NCI-H146 treated with DMSO at 0.1 percent for 48 hours (cell line): ENCODE results near the gene TAL1.
"Not testable (repeated sequence)": the region's sequence is repeated elsewhere in the genome, so short reads cannot be mapped to it uniquely, and the experiment has no call there.

Experiments
- DNase-seq: peaks from one replicate; lab custom pipeline; 2025; ENCODE audit not compliant: unreplicated experiment; lab: John Stamatoyannopoulos, UW

The TAL1 gene

GRCh38 chr1:47232187-47232874 lies at the start of gene TAL1:
TAL1 (minus strand) TSS chr1:47232225; CDS start chr1:47225888, 6,337 bp downstream.
- no peak for DNase-seq

- no peak for DNase-seq
These were observed 48.1 kb upstream of the TAL1 start for GRCh38 chr1:47280142-47280541.

GRCh38 chr1:47276850-47277249 lies 44.8 kb upstream of the TAL1 start:
- DNase-seq, result no peak

- not testable (repeated sequence) for DNase-seq
These were observed 43.8 kb upstream of the TAL1 start for GRCh38 chr1:47275811-47276210.

- DNase-seq, result not testable (repeated sequence)
These were observed 33.5 kb upstream of the TAL1 start for GRCh38 chr1:47265529-47265928.

- DNase-seq, result peak; percentile 0
These were observed 30.9 kb upstream of the TAL1 start for GRCh38 chr1:47262787-47263413.

- DNase-seq, result no peak
These were observed 25.2 kb upstream of the TAL1 start for GRCh38 chr1:47257224-47257623.

GRCh38 chr1:47252795-47253194 lies 20.8 kb upstream of the TAL1 start:
- DNase-seq, result no peak

- no peak for DNase-seq
These were observed 20.3 kb upstream of the TAL1 start for GRCh38 chr1:47252369-47252768.

- no peak for DNase-seq
These were observed 17.7 kb upstream of the TAL1 start for GRCh38 chr1:47249755-47250154.

GRCh38 chr1:47244339-47244862 lies 12.4 kb upstream of the TAL1 start:
- no peak for DNase-seq

GRCh38 chr1:47243910-47244309 lies 11.9 kb upstream of the TAL1 start:
- DNase-seq, result no peak

- DNase-seq, result no peak
These were observed 9.4 kb upstream of the TAL1 start for GRCh38 chr1:47241114-47242113.

- no peak for DNase-seq
These were observed 7.0 kb upstream of the TAL1 start for GRCh38 chr1:47238935-47239592.

- DNase-seq, result no peak
These were observed 3.8 kb upstream of the TAL1 start for GRCh38 chr1:47235806-47236205.

- DNase-seq, result no peak
These were observed 3.2 kb upstream of the TAL1 start for GRCh38 chr1:47235241-47235681.

- no peak for DNase-seq
These were observed 1.2 kb upstream of the TAL1 start for GRCh38 chr1:47233186-47233585.

- no peak for DNase-seq
These were observed 481 bp downstream of the TAL1 start for GRCh38 chr1:47231301-47232186.

- no peak for DNase-seq
These were observed 1.2 kb downstream of the TAL1 start for GRCh38 chr1:47230692-47231300.
